HUES6 (cell line): Measurements from ENCODE around the gene ALKAL2.
"Not testable (repeated sequence)": the region's sequence is repeated elsewhere in the genome, so short reads cannot be mapped to it uniquely, and the experiment has no call there.

Source experiments
- H3K27ac ChIP-seq: 2 replicates; pipeline ENCODE4 v1.7.0; 2013; ENCODE audit warnings: low read depth, mild to moderate bottlenecking, low read length, inconsistent platforms
- H3K27me3 ChIP-seq: 2 replicates; pipeline ENCODE4 v1.6.1; 2013; ENCODE audit warnings: low read length; ENCODE audit not compliant: control insufficient read depth, insufficient read depth
- H3K36me3 ChIP-seq: 2 replicates; pipeline ENCODE4 v1.6.1; 2013; ENCODE audit warnings: low read length; ENCODE audit not compliant: control insufficient read depth, insufficient read depth
- H3K4me1 ChIP-seq: 2 replicates; pipeline ENCODE4 v1.6.1; 2013; ENCODE audit warnings: low read length; ENCODE audit not compliant: control insufficient read depth, insufficient read depth
- H3K4me3 ChIP-seq: 2 replicates; pipeline ENCODE4 v1.5.1; 2013; ENCODE audit warnings: low read depth, low read length
- H3K9ac ChIP-seq: one replicate; pipeline ENCODE4 v1.6.1; 2013; ENCODE audit warnings: mild to moderate bottlenecking, low read length
- H3K9me3 ChIP-seq: 2 replicates; pipeline ENCODE4 v1.6.1; 2013; ENCODE audit warnings: low read depth, low read length; ENCODE audit not compliant: control insufficient read depth, insufficient read depth

The ALKAL2 gene

DNA sequence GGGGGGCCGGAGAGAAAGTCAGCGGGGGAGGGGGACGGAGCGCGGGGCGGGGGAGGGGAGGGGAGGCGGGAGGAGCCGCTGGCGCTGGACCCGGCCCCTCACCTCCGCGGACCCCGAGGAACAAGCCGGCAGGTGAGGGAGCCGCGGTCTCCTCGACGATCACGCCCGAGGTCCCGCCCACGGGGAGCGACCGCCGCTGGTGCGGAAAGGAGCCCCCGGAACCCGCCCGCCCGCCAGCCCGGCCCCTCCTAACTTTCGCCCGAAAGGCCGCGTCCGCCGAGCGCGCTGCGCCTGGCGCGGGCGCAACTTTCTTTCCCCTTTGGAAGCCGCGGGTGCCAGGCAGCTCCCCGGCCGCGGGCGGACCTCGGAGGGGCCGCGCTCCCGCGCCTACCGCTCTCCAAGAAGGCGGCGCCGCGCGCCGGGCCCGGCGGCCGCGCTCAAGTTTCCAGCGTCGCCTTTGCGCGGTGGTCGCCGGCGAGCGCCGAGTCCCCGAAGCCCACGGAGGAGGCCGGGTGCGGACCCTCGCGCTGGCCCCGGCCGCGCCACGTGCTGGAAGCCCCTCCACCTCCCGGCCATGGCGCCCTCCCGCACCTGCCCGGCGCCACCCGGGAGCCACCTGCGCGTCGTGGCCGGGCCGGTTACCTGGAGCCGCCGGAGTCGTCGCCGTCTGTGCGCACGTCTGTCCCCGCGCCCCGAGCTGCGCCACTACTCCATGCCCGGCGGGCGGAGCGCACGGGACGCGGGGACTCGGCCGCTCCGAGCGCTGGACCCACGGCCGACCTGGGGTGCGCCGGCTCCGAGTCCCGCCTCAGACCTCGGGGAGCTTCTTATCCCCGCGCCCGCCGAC, at the start of gene ALKAL2:
ALKAL2 (minus strand) TSS at position 181 of the 847 bp plus-strand sequence. CDS start 256 bp downstream, outside the sequence.
- H3K9ac ChIP-seq: no peak within 1 kb of the TSS

DNA sequence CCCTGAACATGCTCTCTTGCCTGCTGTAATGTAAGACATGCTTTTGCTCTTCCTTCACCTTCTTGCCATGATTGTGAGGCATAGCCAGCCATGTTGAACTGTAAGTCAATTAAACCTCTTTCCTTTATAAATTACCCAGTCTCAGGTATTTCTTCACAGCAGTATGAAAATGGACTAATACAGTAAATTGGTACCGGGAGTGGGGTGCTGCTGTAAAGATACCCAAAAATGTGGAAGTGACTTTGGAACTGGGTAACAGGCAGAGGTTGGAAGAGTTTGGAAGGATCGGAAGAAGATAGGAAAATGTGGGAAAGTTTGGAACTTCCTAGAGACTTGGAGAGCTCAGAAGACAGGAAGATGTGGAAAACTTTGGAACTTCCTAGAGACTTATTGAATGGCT, 49.1 kb upstream of the ALKAL2 start:
- H3K9ac ChIP-seq, H3K4me1 ChIP-seq, H3K27me3 ChIP-seq, H3K27ac ChIP-seq, H3K36me3 ChIP-seq, H3K4me3 ChIP-seq: not testable (repeated sequence)
- peaks cover 45% of the 10 kb centered on the region for H3K9me3 ChIP-seq

More for the DNA sequence above, at the start of gene ALKAL2:
- Histone ChIP-seq H3K4me1 (peaks cover 41% of the 10 kb centered on the region), H3K9me3 (no peaks in the 10 kb centered on the region; the same call in 1 of the 2 replicates), H3K27ac (no peak within 1 kb of the TSS), H3K4me3 (peak within 1 kb of the TSS; percentile 64), H3K27me3 (peaks cover 73% of the 10 kb centered on the region), H3K36me3 (peaks cover 2% of the 10 kb centered on the region; the same call in 1 of the 2 replicates)

- peaks cover 45% of the 10 kb centered on the region for H3K9me3 ChIP-seq
- no peak overlapping the region for H3K9ac ChIP-seq
- no peaks in the 10 kb centered on the region for H3K36me3 ChIP-seq
- H3K27ac ChIP-seq: no peak overlapping the region
- no peaks in the 10 kb centered on the region for H3K27me3 ChIP-seq
- no peak overlapping the region for H3K4me3 ChIP-seq
- H3K4me1 ChIP-seq: 0 out of 2 replicates have a peak, but pooled peaks cover 1% of the 10 kb centered on the region
These were observed 48.5 kb upstream of the ALKAL2 start for GRCh38 chr2:336360-336759.

GRCh38 chr2:332592-332991, 44.7 kb upstream of the ALKAL2 start:
- H3K27me3 ChIP-seq: no peaks in the 10 kb centered on the region
- H3K36me3 ChIP-seq: no peaks in the 10 kb centered on the region
- H3K4me1 ChIP-seq: 0 out of 2 replicates have a peak, but pooled peaks cover 2% of the 10 kb centered on the region
- H3K9me3 ChIP-seq: peaks cover 43% of the 10 kb centered on the region
- no peak overlapping the region for H3K27ac ChIP-seq
- no peak overlapping the region for H3K9ac ChIP-seq
- no peak overlapping the region for H3K4me3 ChIP-seq

DNA sequence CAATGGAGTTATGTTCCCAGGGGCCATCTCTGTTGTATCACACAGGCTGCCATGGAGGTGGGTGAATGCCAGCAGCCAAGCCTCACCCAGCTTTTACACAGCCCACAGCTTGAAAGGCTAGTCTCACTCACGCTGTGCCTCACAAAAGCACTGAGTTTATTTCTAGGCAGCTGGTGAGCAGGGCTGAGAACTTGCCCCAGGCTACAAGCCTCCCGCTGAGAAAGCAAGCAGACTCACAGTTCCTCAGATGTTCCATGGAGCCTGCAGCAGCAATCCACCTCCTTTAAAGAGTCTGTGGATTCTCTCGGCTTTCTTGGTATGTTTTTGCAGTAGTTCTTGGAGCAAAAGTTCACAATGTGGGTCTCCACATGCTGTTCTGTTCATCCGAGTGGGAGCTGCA, 40.9 kb upstream of the ALKAL2 start:
- Histone ChIP-seq H3K27me3 (no peaks in the 10 kb centered on the region), H3K27ac (no peak overlapping the region), H3K4me1 (0 out of 2 replicates have a peak, but pooled peaks cover 2% of the 10 kb centered on the region), H3K4me3 (no peak overlapping the region), H3K36me3 (no peaks in the 10 kb centered on the region), H3K9me3 (peaks cover 23% of the 10 kb centered on the region), H3K9ac (no peak overlapping the region)

GRCh38 chr2:323035-323434, 35.1 kb upstream of the ALKAL2 start:
- Histone ChIP-seq H3K27ac (no peak overlapping the region), H3K4me1 (peaks cover 2% of the 10 kb centered on the region; the same call in 1 of the 2 replicates), H3K4me3 (no peak overlapping the region), H3K27me3 (no peaks in the 10 kb centered on the region), H3K36me3 (no peaks in the 10 kb centered on the region), H3K9me3 (no peaks in the 10 kb centered on the region; the same call in 1 of the 2 replicates), H3K9ac (no peak overlapping the region)

DNA sequence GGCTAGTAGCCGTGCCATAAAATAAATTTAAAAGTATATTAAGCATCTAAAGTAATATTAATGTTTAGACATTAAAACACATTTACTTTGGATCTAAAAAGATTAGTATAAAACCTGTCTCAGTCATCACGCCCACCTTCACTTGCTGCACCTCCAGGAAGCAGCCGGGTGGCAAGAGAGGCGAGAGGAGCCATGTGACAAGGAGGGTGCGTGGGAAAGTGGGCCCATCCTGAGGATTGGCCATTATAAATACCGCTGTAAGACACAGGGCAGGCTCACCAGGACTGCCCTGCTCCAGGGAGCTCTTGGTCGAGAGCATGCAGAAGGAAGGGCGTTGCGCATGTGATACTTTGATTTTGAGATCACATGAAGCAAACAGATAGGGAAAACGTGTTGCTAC, 34.4 kb upstream of the ALKAL2 start:
- H3K4me1 ChIP-seq: peaks cover 9% of the 10 kb centered on the region
- no peaks in the 10 kb centered on the region for H3K27me3 ChIP-seq
- H3K9ac ChIP-seq: no peak overlapping the region
- no peaks in the 10 kb centered on the region for H3K36me3 ChIP-seq
- no peak overlapping the region for H3K27ac ChIP-seq
- no peak overlapping the region for H3K4me3 ChIP-seq
- no peaks in the 10 kb centered on the region for H3K9me3 ChIP-seq

DNA sequence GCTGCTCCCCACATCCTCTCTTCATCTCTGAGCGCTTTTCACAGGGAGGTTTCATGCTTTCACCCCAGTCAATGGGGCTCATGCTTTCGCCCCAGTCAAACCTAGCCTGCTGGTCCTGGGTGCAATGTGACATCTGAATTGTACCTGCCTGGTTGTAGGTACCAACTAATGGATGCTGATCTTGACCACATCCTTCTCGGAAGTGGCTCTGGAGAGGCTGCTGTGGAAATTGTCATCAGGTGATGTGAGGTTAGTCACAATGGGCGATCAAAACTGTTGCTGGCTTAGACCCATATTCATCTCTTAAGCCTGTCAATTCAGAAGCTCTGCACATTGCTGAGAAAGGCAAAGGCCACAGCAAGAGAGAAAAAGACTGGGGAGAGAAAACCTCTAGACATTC, 32.7 kb upstream of the ALKAL2 start:
- H3K27me3 ChIP-seq: no peaks in the 10 kb centered on the region
- H3K4me1 ChIP-seq: peaks cover 14% of the 10 kb centered on the region
- no peak overlapping the region for H3K27ac ChIP-seq
- no peak overlapping the region for H3K9ac ChIP-seq
- H3K9me3 ChIP-seq: no peaks in the 10 kb centered on the region
- H3K36me3 ChIP-seq: no peaks in the 10 kb centered on the region
- H3K4me3 ChIP-seq: no peak overlapping the region

DNA sequence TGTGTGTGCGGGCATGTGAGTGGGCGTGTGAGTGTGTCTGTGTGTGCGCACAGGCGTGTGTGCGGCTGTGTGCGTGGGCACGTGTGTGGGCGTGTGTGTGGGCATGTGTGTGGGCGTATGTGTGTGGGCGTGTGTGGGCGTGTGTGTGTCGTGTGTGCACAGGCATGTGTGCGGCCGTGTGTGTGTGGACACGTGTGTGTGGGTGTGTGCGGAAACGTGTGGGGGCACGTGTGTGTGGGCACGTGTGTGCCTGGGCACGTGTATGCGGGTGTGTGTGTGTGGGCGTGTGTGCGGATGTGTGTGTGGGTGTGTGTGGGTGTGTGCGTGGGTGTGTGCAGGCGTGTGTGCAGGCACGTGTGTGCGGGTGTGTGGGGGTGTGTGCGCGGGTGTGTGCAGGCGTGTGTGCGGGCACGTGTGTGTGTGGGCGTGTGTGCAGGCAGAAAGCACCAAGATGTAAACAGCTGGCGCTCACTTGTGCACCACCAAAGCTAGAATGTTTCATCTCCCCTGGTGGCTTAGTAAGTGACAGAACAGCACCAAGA, 31.2 kb upstream of the ALKAL2 start:
- Histone ChIP-seq H3K27me3 (no peaks in the 10 kb centered on the region), H3K9me3 (no peaks in the 10 kb centered on the region), H3K27ac (no peak overlapping the region), H3K4me1 (peaks cover 14% of the 10 kb centered on the region), H3K9ac (no peak overlapping the region), H3K4me3 (no peak overlapping the region), H3K36me3 (no peaks in the 10 kb centered on the region)

GRCh38 chr2:317501-318424, 29.9 kb upstream of the ALKAL2 start:
- no peaks in the 10 kb centered on the region for H3K36me3 ChIP-seq
- H3K27ac ChIP-seq: no peak overlapping the region; the same call in 1 of the 2 replicates
- peaks cover 14% of the 10 kb centered on the region for H3K4me1 ChIP-seq
- no peaks in the 10 kb centered on the region for H3K27me3 ChIP-seq
- no peaks in the 10 kb centered on the region for H3K9me3 ChIP-seq
- H3K4me3 ChIP-seq: no peak overlapping the region; the same call in 1 of the 2 replicates
- H3K9ac ChIP-seq: peak overlapping the region; percentile 40
